Heart left ventricle (tissue), 16 donors: ENCODE data around the gene RNF126. TPM values are rescaled to one million over a fixed set of nuclear protein-coding genes. Genes with fewer than 3 reads are reported as not detected.

Experiments used
- ATAC-seq, 4 donors: fragments of 200-7000 bp; cut with Tn5 transposase; one replicate each; pipeline ENCODE4 v1.9.1; 2020 to 2022; ENCODE audit warnings: moderate library complexity in 4 of 4, mild to moderate bottlenecking in 3 of 4, moderate number of reproducible peaks in 1 of 4
- DNase-seq, 5 donors: peaks; one replicate each; pipeline ENCODE4 v3.0.0-alpha.2; 2020
- H3K27ac ChIP-seq, 12 donors: fragments of 200-600 bp; sonication (generic) in 4 of 12; one replicate each; pipeline versions ENCODE4 v1.5.0 to v1.8.0; 2016 to 2022; ENCODE audit warnings: mild to moderate bottlenecking in 2 of 12
- H3K27me3 ChIP-seq, 9 donors: fragments of 200-600 bp; sonication (generic) in 2 of 9; one replicate each; pipeline versions ENCODE4 v1.5.1 to v1.8.0; 2016 to 2022; ENCODE audit warnings: mild to moderate bottlenecking in 3 of 9
- H3K36me3 ChIP-seq, 9 donors: fragments of 200-600 bp; sonication (generic) in 2 of 9; one replicate each; pipeline versions ENCODE4 v1.5.0 to v1.8.0; 2018 to 2022; ENCODE audit warnings: mild to moderate bottlenecking in 2 of 9
- H3K4me1 ChIP-seq, 12 donors: fragments of 200-600 bp; sonication (generic) in 4 of 12; one replicate each; pipeline versions ENCODE4 v1.5.0 to v1.8.0; 2016 to 2022; ENCODE audit warnings: mild to moderate bottlenecking in 3 of 12
- H3K4me3 ChIP-seq, 12 donors: fragments of 200-600 bp; sonication (generic) in 4 of 12; one replicate each; pipeline versions ENCODE4 v1.5.0 to v1.8.0; 2017 to 2022; ENCODE audit warnings: mild to moderate bottlenecking in 9 of 12, moderate library complexity in 4 of 12
- H3K9me3 ChIP-seq, 12 donors: fragments of 200-600 bp; sonication (generic) in 4 of 12; one replicate each; pipeline versions ENCODE4 v1.5.0 to v1.8.0; 2016 to 2022; ENCODE audit warnings: mild to moderate bottlenecking in 1 of 12
- POLR2A ChIP-seq, 2 donors: fragments of 450-650 bp; IDR thresholded peaks; one replicate each; pipeline ENCODE4 v1.6.1; 2017; ENCODE audit warnings: antibody characterized with exemption in 2 of 2, mild to moderate bottlenecking in 2 of 2, moderate library complexity in 2 of 2
- WGBS, 4 donors: extraction: QIAGEN DNeasy Blood & Tissue Kit in 2 of 4; methylation state at CpG; one replicate each; pipeline versions ENCODE4 v1.1.5 to v1.1.7; 2013 to 2018; 5-methylcytosine and 5-hydroxymethylcytosine counted together
- intact Hi-C, 10 donors: fragments of 100-400 bp; cut with DNase I; formaldehyde crosslinking; loops; one replicate each; pipeline versions ENCODE4 v1.11.1 to v1.14.2; 2022
- polyA plus RNA-seq, 2 donors: library from polyadenylated mRNA; stranded (reverse); fragments of 200-250 nt; gene quantifications; one replicate each; pipeline ENCODE4 v1.2.3, GENCODE V29; 2013
- total RNA-seq, 9 donors: library from RNA; depleted of rRNA in 2 of 9; stranded (reverse); fragments of >200 nt in 2 of 9; fragmentation: NEBNext Ultra II Directional in 3 of 9; extraction: Animal tissue kit (Norgen Biotek cat#: 25700) in 3 of 9; gene quantifications; one replicate each; pipeline versions ENCODE4 v1.1.0 to v1.2.4, GENCODE V29; 2016 to 2023
- TF ChIP-seq, protein P1 (sequence below), 12 donors: fragments of 200-600 bp; sonication (generic) in 4 of 12; IDR thresholded peaks; one replicate each; pipeline versions ENCODE4 v1.5.0 to v1.8.0; 2018 to 2022; ENCODE audit warnings: antibody characterized with exemption in 12 of 12, mild to moderate bottlenecking in 5 of 12
- donor health status: ischemic (EF 13 %, LVEDD 7.1; RV severe dilation, severe dysfunction).
- donor health status: healthy with polysubstance abuse.
- donor health status: DM: no; HTN: yes; CAD: no.
- donor health status: DM: no; HTN: no; CAD: no.
- donor health status: ischemic (EF 25% LVEDD 6.9; RV normal size, moderate dysfunction).
- donor health status: ischemic (EF 25% LVEDD 5.7; RV mildly dilated, moderate dysfunction).
- donor health status: healthy.
- donor health status: DM: yes; HTN: yes; CAD: no.
- donor health status: ischemic (EF 35%, LVEDD 5.7; RV mildly dilated, moderate dysfunction).
- donor health status: nonischemic (EF 11% LVEDD 7.7; RV severe dilation, severe dysfunction).
- donor health status: DM: yes; HTN: yes; CAD: no.
- donor health status: PGD.
- donor health status: ischemic (EF 29% LVEDD 5.4; RV normal size, mild dysfunction).
- donor health status: nonischemic (EF 23%, LVEDD 6.1; RV moderate dilation, normal function).

Gene RNF126
- total and polyA plus RNA-seq, 11 donors = 21.6 to 105 (median 29.4) TPM

DNA sequence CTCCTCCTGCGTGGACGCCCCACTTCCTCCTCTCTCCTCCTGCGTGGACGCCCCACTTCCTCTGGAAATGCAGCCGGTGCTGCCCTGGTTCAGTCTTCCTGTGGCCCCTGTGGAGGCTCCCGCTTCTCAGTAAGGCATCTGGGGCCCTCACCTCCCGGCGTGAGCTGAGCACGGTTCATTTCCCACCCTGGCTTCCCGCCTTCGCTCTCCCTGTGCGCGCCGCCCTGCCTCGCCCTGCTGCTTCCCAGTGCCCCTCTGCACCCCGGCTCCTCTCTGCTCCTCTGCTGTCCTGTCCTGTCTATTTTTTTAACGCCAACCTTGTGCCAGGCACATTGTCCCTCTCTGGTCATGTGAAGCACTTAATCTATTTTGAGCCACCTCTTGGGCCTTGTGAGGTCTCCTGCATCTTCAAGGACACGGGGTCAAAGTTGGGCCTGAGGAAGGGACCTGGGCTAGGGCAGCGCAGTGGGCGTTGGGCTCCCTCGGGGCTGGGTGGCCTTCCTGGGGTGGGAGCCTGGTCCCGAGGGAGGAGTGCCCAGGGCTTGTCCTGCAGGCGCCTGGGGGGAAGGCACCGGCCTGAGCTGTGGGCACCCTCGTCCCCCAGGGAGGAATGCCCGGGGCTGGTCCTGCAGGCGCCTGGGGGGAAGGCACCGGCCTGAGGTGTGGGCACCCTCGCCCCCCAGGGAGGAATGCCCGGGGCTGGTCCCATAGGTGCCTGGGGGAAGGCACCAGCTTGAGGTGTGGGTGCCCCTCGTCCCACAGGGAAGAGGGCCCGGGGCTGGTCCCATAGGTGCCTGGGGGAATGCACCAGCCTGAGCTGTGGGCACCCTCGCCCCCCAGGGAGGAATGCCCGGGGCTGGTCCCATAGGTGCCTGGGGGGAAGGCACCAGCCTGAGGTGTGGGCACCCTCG, 60.4 kb downstream of the RNF126 start:
- Histone ChIP-seq H3K4me3 (no peak overlapping the region), H3K27me3 (no peaks in the 10 kb centered on the region), H3K4me1 (peaks cover 0 to 8% (median 0%) of the 10 kb centered on the region in 12 donors), H3K27ac (peak overlapping the region in 9 of 12 donors; percentile 26 to 54 (median 43)), H3K9me3 (no peaks in the 10 kb centered on the region), H3K36me3 (no peaks in the 10 kb centered on the region)
- TF ChIP-seq POLR2A (IDR thresholded peaks at IDR 0.05) = no peak
- TF ChIP-seq, protein P1, sequence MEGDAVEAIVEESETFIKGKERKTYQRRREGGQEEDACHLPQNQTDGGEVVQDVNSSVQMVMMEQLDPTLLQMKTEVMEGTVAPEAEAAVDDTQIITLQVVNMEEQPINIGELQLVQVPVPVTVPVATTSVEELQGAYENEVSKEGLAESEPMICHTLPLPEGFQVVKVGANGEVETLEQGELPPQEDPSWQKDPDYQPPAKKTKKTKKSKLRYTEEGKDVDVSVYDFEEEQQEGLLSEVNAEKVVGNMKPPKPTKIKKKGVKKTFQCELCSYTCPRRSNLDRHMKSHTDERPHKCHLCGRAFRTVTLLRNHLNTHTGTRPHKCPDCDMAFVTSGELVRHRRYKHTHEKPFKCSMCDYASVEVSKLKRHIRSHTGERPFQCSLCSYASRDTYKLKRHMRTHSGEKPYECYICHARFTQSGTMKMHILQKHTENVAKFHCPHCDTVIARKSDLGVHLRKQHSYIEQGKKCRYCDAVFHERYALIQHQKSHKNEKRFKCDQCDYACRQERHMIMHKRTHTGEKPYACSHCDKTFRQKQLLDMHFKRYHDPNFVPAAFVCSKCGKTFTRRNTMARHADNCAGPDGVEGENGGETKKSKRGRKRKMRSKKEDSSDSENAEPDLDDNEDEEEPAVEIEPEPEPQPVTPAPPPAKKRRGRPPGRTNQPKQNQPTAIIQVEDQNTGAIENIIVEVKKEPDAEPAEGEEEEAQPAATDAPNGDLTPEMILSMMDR (IDR thresholded peaks at IDR 0.05) = no peak
- DNase-seq = no peak
- peak; percentile 29 to 73 (median 66) for ATAC-seq
- intact Hi-C loops = no loop called here
- WGBS, 4 donors = 75 to 79% (median 78%) methylated on average over 27 to 35 of the region's 35 CpGs

DNA sequence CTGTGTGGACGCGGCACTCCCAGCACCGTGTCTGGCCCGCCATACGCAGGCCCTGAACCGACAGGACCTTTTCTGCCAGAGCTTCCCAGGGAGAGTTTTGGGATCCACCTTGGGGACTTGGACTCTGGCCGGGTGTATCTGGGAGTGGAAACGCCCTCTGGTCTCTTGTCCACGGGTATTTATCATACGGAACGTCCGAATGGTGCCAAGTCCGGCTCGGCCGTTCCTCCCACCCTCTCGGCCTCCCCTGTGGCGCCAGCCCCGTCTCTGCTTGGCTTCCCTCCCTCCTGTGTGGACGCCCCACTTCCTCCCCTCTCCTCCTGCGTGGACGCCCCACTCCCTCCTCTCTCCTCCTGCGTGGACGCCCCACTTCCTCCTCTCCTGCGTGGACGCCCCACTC, 61.2 kb downstream of the RNF126 start:
- intact Hi-C loops = no loop called here
- no peaks in the 10 kb centered on the region for H3K27me3 ChIP-seq
- no peaks in the 10 kb centered on the region for H3K36me3 ChIP-seq
- DNase-seq (no peak), ATAC-seq (peak in 2 of 4 donors; percentile 34 to 52)
- no peaks in the 10 kb centered on the region for H3K9me3 ChIP-seq
- peak overlapping the region in 1 of 12 donors; percentile 16 for H3K27ac ChIP-seq
- no peak overlapping the region for H3K4me3 ChIP-seq
- WGBS, 4 donors = 63 to 79% (median 69%) methylated on average over 25 of the region's 25 CpGs
- TF ChIP-seq POLR2A (IDR thresholded peaks at IDR 0.05) = no peak
- TF ChIP-seq, protein P1 (IDR thresholded peaks at IDR 0.05) = no peak
- peaks cover 0 to 8% (median 0%) of the 10 kb centered on the region in 12 donors for H3K4me1 ChIP-seq

DNA sequence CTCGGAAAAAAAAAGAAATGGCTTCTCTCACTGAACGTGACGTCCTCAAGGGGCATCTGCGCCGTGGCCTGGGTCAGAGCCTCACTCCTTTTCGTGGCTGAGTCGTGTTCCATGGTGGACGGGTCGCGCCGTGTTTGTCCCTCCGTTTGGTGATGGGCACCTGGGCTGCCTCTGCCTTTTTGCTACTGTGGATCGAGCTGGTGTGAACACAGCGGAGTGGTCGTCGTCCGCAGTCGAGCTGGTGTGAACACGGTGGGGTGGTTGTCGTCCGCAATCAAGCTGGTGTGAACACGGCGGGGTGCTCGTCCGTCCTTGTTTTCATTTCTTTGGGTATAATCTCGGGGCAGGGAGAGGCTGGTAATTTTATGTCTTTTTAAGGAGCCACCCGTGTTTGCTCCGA, 61.7 kb downstream of the RNF126 start:
- no peak for ATAC-seq
- H3K36me3 ChIP-seq = no peaks in the 10 kb centered on the region
- 90 to 93% (median 92%) methylated on average over 27 to 28 of the region's 28 CpGs for WGBS, 4 donors
- no peaks in the 10 kb centered on the region for H3K27me3 ChIP-seq
- no peak overlapping the region for H3K4me3 ChIP-seq
- intact Hi-C loops = no loop called here
- H3K9me3 ChIP-seq = no peaks in the 10 kb centered on the region
- H3K27ac ChIP-seq = peak overlapping the region in 1 of 12 donors; percentile 16
- DNase-seq = no peak
- H3K4me1 ChIP-seq = peaks cover 0 to 8% (median 0%) of the 10 kb centered on the region in 12 donors
- TF ChIP-seq, protein P1 (IDR thresholded peaks at IDR 0.05) = no peak

Other genes starting within 250 kb of the RNF126 start
- gene SHC2, start 202.2 kb downstream of the RNF126 start, total RNA-seq = 10 to 100 TPM in 7 of 9 donors, 1 to 10 TPM in 2; 9.1 to 35.8 (median 14.6) TPM
- gene SHC2, start 202.2 kb downstream of the RNF126 start, polyA plus RNA-seq = 10 to 100 TPM in 1 of 2 donors, 1 to 10 TPM in 1; 6.7 to 22.3 TPM
- under 1 TPM in 8 of 9 donors, not detected in 1; 0.23 to 0.56 (median 0.36) TPM for gene MADCAM1, start 166.7 kb downstream of the RNF126 start, total RNA-seq
- under 1 TPM; 0.04 to 0.61 TPM for gene MADCAM1, start 166.7 kb downstream of the RNF126 start, polyA plus RNA-seq
- gene TPGS1, start 155.7 kb downstream of the RNF126 start, total RNA-seq = 10 to 100 TPM in 8 of 9 donors, 1 to 10 TPM in 1; 5.7 to 39.3 (median 11.3) TPM
- 10 to 100 TPM; 18.3 to 18.6 TPM for gene TPGS1, start 155.7 kb downstream of the RNF126 start, polyA plus RNA-seq
- gene CDC34, start 131.5 kb downstream of the RNF126 start, total RNA-seq = 100 to 1,000 TPM in 3 of 9 donors, 10 to 100 TPM in 6; 61.9 to 200 (median 84.6) TPM
- 100 to 1,000 TPM; 122 to 148 TPM for gene CDC34, start 131.5 kb downstream of the RNF126 start, polyA plus RNA-seq
- gene GZMM, start 119.2 kb downstream of the RNF126 start, total RNA-seq = 1 to 10 TPM in 2 of 9 donors, under 1 TPM in 2, not detected in 5; 0.40 to 3.0 (median 0.87) TPM
- gene GZMM, start 119.2 kb downstream of the RNF126 start, polyA plus RNA-seq = under 1 TPM; 0.12 to 0.34 TPM
- 1,000 to 10,000 TPM; 1,160 to 2,590 (median 1,462) TPM for gene BSG, start 90.6 kb downstream of the RNF126 start, total RNA-seq
- gene BSG, start 90.6 kb downstream of the RNF126 start, polyA plus RNA-seq = 1,000 to 10,000 TPM in 1 of 2 donors, 100 to 1,000 TPM in 1; 727 to 2,989 TPM
- 10 to 100 TPM in 7 of 9 donors, 1 to 10 TPM in 2; 4.1 to 27.4 (median 15.4) TPM for gene HCN2, start 73.3 kb downstream of the RNF126 start, total RNA-seq
- gene HCN2, start 73.3 kb downstream of the RNF126 start, polyA plus RNA-seq = 10 to 100 TPM in 1 of 2 donors, 1 to 10 TPM in 1; 4.8 to 22.4 TPM
- 10 to 100 TPM; 32.0 to 78.0 (median 41.5) TPM for gene POLRMT, start 29.7 kb downstream of the RNF126 start, total RNA-seq
- gene POLRMT, start 29.7 kb downstream of the RNF126 start, polyA plus RNA-seq = 10 to 100 TPM; 38.8 to 75.2 TPM
- under 1 TPM in 3 of 9 donors, not detected in 6; 0.16 to 0.36 (median 0.20) TPM for gene FGF22, start 23.3 kb downstream of the RNF126 start, total RNA-seq
- gene FGF22, start 23.3 kb downstream of the RNF126 start, polyA plus RNA-seq = under 1 TPM; 0.07 to 0.11 TPM
- gene FSTL3, start 13.2 kb upstream of the RNF126 start, total RNA-seq = 100 to 1,000 TPM in 4 of 9 donors, 10 to 100 TPM in 5; 41.7 to 347 (median 99.9) TPM
- 100 to 1,000 TPM; 131 to 376 TPM for gene FSTL3, start 13.2 kb upstream of the RNF126 start, polyA plus RNA-seq
- gene PRSS57, start 32.2 kb upstream of the RNF126 start, total RNA-seq = not detected
- not detected for gene PRSS57, start 32.2 kb upstream of the RNF126 start, polyA plus RNA-seq
- 10 to 100 TPM; 13.5 to 42.3 (median 23.3) TPM for gene PALM, start 45.7 kb upstream of the RNF126 start, total RNA-seq
- 10 to 100 TPM; 15.7 to 23.8 TPM for gene PALM, start 45.7 kb upstream of the RNF126 start, polyA plus RNA-seq
- gene MISP, start 87.9 kb upstream of the RNF126 start, total RNA-seq = 1 to 10 TPM in 1 of 9 donors, not detected in 8; 1.1 TPM
- gene MISP, start 87.9 kb upstream of the RNF126 start, polyA plus RNA-seq = under 1 TPM in 1 of 2 donors, not detected in 1; 0.06 TPM
- gene PTBP1, start 134.2 kb upstream of the RNF126 start, total RNA-seq = 100 to 1,000 TPM in 1 of 9 donors, 10 to 100 TPM in 8; 47.6 to 144 (median 55.6) TPM
- 10 to 100 TPM; 39.2 to 52.2 TPM for gene PTBP1, start 134.2 kb upstream of the RNF126 start, polyA plus RNA-seq
- under 1 TPM in 3 of 9 donors, not detected in 6; 0.10 to 0.50 (median 0.14) TPM for gene PLPPR3, start 158.7 kb upstream of the RNF126 start, total RNA-seq
- not detected for gene PLPPR3, start 158.7 kb upstream of the RNF126 start, polyA plus RNA-seq
- 1 to 10 TPM in 1 of 9 donors, under 1 TPM in 1, not detected in 7; 0.20 to 3.3 TPM for gene AZU1, start 164.6 kb upstream of the RNF126 start, total RNA-seq
- under 1 TPM in 1 of 2 donors, not detected in 1; 0.11 TPM for gene AZU1, start 164.6 kb upstream of the RNF126 start, polyA plus RNA-seq
- under 1 TPM in 1 of 9 donors, not detected in 8; 0.40 TPM for gene PRTN3, start 177.8 kb upstream of the RNF126 start, total RNA-seq
- gene PRTN3, start 177.8 kb upstream of the RNF126 start, polyA plus RNA-seq = under 1 TPM in 1 of 2 donors, not detected in 1; 0.11 TPM
- gene ELANE, start 189.1 kb upstream of the RNF126 start, total RNA-seq = 1 to 10 TPM in 2 of 9 donors, under 1 TPM in 2, not detected in 5; 0.42 to 1.8 (median 1.3) TPM
- 1 to 10 TPM in 1 of 2 donors, under 1 TPM in 1; 0.53 to 1.4 TPM for gene ELANE, start 189.1 kb upstream of the RNF126 start, polyA plus RNA-seq
- gene CFD, start 196.4 kb upstream of the RNF126 start, total RNA-seq = 100 to 1,000 TPM in 4 of 9 donors, 10 to 100 TPM in 5; 24.2 to 586 (median 84.5) TPM
- 100 to 1,000 TPM; 123 to 262 TPM for gene CFD, start 196.4 kb upstream of the RNF126 start, polyA plus RNA-seq
- gene MED16, start 230.0 kb upstream of the RNF126 start, total RNA-seq = 10 to 100 TPM; 17.5 to 41.9 (median 28.5) TPM
- 10 to 100 TPM; 19.8 to 25.6 TPM for gene MED16, start 230.0 kb upstream of the RNF126 start, polyA plus RNA-seq
- gene RNU6-9, start 230.3 kb upstream of the RNF126 start, total RNA-seq = not detected
- not detected for gene RNU6-9, start 230.3 kb upstream of the RNF126 start, polyA plus RNA-seq